Measurements from ENCODE around the gene ADCY10. TPM values are rescaled to one million over a fixed set of nuclear protein-coding genes. Genes with fewer than 3 reads are reported as not detected.
A peak's percentile ranks its signal among the peaks of the same experiment; 100 is the strongest.
"Not testable (repeated sequence)": the region's sequence is repeated elsewhere in the genome, so short reads cannot be mapped to it uniquely, and the experiment has no call there.

The ADCY10 gene
- polyA plus RNA-seq, 3 donors = 0.09 TPM; not detected in 2

DNA sequence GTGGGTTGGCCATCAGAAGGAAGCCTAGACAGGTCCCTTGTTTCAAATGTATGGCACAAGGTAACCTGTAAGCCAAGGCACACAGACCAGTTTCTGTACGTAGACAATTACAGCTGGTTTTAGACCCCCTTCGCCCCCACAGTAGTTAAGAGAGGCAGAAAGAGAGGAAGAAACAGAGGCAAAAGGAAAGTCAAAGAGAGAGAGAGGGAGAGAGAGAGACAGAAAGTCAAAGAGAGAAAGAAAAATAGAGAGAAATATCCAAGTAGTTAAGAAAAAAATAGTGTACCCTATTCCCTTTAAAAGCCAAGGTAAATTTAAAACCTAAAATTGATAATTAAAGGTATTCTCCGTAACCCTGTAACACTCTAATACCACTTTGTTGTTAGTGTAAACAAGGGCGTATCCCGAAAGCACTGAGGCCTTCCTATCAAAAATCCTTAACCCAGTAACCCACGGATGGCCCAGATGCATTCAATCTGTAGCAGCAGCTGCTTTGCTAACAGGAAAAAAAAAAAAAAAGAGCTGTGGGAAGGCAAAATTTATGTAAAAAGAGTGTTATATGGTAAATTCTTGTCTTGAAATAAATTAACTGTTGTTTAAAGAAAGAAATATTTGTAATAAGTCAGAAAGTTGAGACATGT lies 49.4 kb downstream of the ADCY10 start:
- Histone ChIP-seq H4K20me1 (ENCODE audit: insufficient read depth, low read length) (no peaks in the 10 kb centered on the region), H3K4me3 (replicated peaks in 1 of 3; ENCODE audit: low read depth in 2 of 3, low read length in 3 of 3) (no peak overlapping the region), H3K27me3 (ENCODE audit: control insufficient read depth in 2 of 2, insufficient read depth in 2 of 2, low read length in 2 of 2) (no peaks in the 10 kb centered on the region), H3K27ac (ENCODE audit: low read depth in 1 of 2, low read length in 2 of 2) (no peak overlapping the region), H3K9ac (ENCODE audit: insufficient read depth, low read length, poor library complexity, severe bottlenecking) (no peak overlapping the region), H3K4me2 (replicated peaks; ENCODE audit: extremely low read depth, low read length, poor library complexity, severe bottlenecking) (no peak overlapping the region), H3K4me1 (ENCODE audit: control insufficient read depth in 1 of 2, insufficient read depth in 2 of 2, low read length in 2 of 2) (no peaks in the 10 kb centered on the region), H3K36me3 (replicated peaks in 1 of 2; ENCODE audit: control insufficient read depth in 1 of 2, insufficient read depth in 2 of 2, low read length in 2 of 2) (no peaks in the 10 kb centered on the region), H3K9me3 (replicated peaks in 1 of 2; ENCODE audit: control insufficient read depth in 1 of 2, insufficient read depth in 1 of 2, low read length in 2 of 2) (no peaks in the 10 kb centered on the region), H3K79me2 (ENCODE audit: insufficient read depth, low read length) (no peaks in the 10 kb centered on the region), H2AFZ (ENCODE audit: insufficient read depth, low read depth, low read length, poor library complexity, severe bottlenecking) (no peak overlapping the region)
- intact Hi-C loops (cut with micrococcal nuclease) = no loop called here
- H3K4me1 Mint-ChIP-seq = no peaks in the 10 kb centered on the region
- no peak for DNase-seq
- no peaks in the 10 kb centered on the region for H3K36me3 Mint-ChIP-seq
- no CpG with 5 or more reads among the region's 6 CpGs for WGBS (ENCODE audit: insufficient coverage)
- H3K27me3 Mint-ChIP-seq (ENCODE audit: low read depth in 3 of 3) = peaks cover 0 to 3% (median under 1%) of the 10 kb centered on the region in 3 donors
- TF ChIP-seq CTCF (IDR thresholded peaks at IDR 0.05) = no peak
- no peak overlapping the region for H3K4me3 Mint-ChIP-seq
- H3K27ac Mint-ChIP-seq = peak overlapping the region in 1 of 7 donors; percentile 34
- peaks cover 0 to 6% (median 0%) of the 10 kb centered on the region in 7 donors for H3K9me3 Mint-ChIP-seq

DNA sequence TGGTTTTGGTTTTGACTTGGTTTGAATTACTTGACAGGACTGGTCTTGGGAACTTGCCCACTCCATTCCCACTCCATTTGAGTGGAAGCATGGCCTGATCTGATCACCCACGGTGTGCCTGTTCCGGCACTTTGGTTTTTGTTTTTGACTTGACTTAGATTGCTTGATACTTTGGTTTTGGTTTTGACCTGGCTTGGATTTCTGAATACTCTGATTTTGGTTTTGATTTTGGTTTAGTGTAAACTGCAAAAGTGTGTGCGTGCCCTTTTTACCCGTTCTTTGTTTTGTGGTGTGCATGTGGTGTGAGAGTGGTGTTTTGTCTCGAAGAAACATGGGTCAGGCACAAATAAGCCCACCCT lies 50.0 kb downstream of the ADCY10 start:
- intact Hi-C loops (cut with micrococcal nuclease) = no loop called here
- Histone ChIP-seq H3K9me3 (replicated peaks in 1 of 2; ENCODE audit: control insufficient read depth in 1 of 2, insufficient read depth in 1 of 2, low read length in 2 of 2) (no peaks in the 10 kb centered on the region), H3K79me2 (ENCODE audit: insufficient read depth, low read length) (no peaks in the 10 kb centered on the region), H3K4me1 (ENCODE audit: control insufficient read depth in 1 of 2, insufficient read depth in 2 of 2, low read length in 2 of 2) (no peaks in the 10 kb centered on the region), H3K9ac (ENCODE audit: insufficient read depth, low read length, poor library complexity, severe bottlenecking) (no peak overlapping the region), H3K27me3 (ENCODE audit: control insufficient read depth in 2 of 2, insufficient read depth in 2 of 2, low read length in 2 of 2) (no peaks in the 10 kb centered on the region), H3K4me2 (replicated peaks; ENCODE audit: extremely low read depth, low read length, poor library complexity, severe bottlenecking) (no peak overlapping the region), H3K36me3 (replicated peaks in 1 of 2; ENCODE audit: control insufficient read depth in 1 of 2, insufficient read depth in 2 of 2, low read length in 2 of 2) (no peaks in the 10 kb centered on the region), H3K4me3 (replicated peaks in 1 of 3; ENCODE audit: low read depth in 2 of 3, low read length in 3 of 3) (no peak overlapping the region), H4K20me1 (ENCODE audit: insufficient read depth, low read length) (no peaks in the 10 kb centered on the region), H3K27ac (ENCODE audit: low read depth in 1 of 2, low read length in 2 of 2) (no peak overlapping the region), H2AFZ (ENCODE audit: insufficient read depth, low read depth, low read length, poor library complexity, severe bottlenecking) (no peak overlapping the region)
- Mint-ChIP-seq H3K4me3 (no peak overlapping the region), H3K27ac (no peak overlapping the region), H3K4me1 (no peaks in the 10 kb centered on the region), H3K36me3 (no peaks in the 10 kb centered on the region), H3K27me3 (ENCODE audit: low read depth in 3 of 3) (peaks cover 0 to 3% (median 0%) of the 10 kb centered on the region in 3 donors), H3K9me3 (peaks cover 0 to 6% (median 0%) of the 10 kb centered on the region in 7 donors)
- WGBS (ENCODE audit: insufficient coverage) = no CpG with 5 or more reads among the region's 5 CpGs
- TF ChIP-seq CTCF (IDR thresholded peaks at IDR 0.05) = no peak
- no peak for DNase-seq

DNA sequence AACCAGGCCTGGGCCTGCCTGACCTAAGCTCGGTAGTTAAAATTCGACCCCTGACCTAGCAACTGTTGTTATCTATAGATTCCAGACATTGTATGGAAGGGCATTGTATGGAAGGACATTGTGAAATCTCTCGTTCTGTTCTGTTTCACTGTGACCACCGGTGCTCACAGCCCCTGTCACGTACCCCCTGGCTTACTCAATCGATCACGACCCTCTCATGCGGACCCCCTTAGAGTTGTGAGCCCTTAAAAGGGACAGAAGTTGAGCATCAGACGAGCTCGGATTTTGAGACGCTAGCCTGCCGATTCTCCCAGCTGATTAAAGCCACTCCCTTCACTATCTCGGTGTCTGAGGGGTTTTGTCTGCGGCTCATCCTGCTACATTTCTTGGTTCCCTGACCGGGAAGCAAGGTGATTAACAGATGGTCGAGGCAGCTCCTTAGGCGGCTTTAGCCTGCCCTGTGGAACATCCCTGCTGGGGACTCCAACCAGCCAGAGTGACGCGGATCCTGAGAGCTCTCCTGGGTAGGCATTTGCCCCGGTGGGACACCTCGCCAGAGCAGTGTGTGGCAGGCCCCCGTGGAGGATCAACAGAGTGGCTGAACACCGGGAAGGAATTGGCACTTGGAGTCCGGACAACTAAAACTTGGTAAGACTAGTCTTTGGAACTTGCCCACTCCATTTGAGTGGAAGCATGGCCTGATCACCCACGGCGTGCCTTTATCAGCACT lies 50.6 kb downstream of the ADCY10 start:
- H3K9me3 ChIP-seq (replicated peaks in 1 of 2; ENCODE audit: control insufficient read depth in 1 of 2, insufficient read depth in 1 of 2, low read length in 2 of 2); H3K27ac Mint-ChIP-seq; H3K9ac ChIP-seq (ENCODE audit: insufficient read depth, low read length, poor library complexity, severe bottlenecking); H2AFZ ChIP-seq (ENCODE audit: insufficient read depth, low read depth, low read length, poor library complexity, severe bottlenecking); H3K4me3 ChIP-seq (replicated peaks in 1 of 3; ENCODE audit: low read depth in 2 of 3, low read length in 3 of 3); H3K4me3 Mint-ChIP-seq; H3K79me2 ChIP-seq (ENCODE audit: insufficient read depth, low read length); DNase-seq; intact Hi-C loops (cut with micrococcal nuclease); H4K20me1 ChIP-seq (ENCODE audit: insufficient read depth, low read length); H3K4me1 Mint-ChIP-seq; H3K4me2 ChIP-seq (replicated peaks; ENCODE audit: extremely low read depth, low read length, poor library complexity, severe bottlenecking); H3K27ac ChIP-seq (ENCODE audit: low read depth in 1 of 2, low read length in 2 of 2); H3K9me3 Mint-ChIP-seq; H3K4me1 ChIP-seq (ENCODE audit: control insufficient read depth in 1 of 2, insufficient read depth in 2 of 2, low read length in 2 of 2); H3K36me3 Mint-ChIP-seq; H3K27me3 ChIP-seq (ENCODE audit: control insufficient read depth in 2 of 2, insufficient read depth in 2 of 2, low read length in 2 of 2); H3K27me3 Mint-ChIP-seq (ENCODE audit: low read depth in 3 of 3); H3K36me3 ChIP-seq (replicated peaks in 1 of 2; ENCODE audit: control insufficient read depth in 1 of 2, insufficient read depth in 2 of 2, low read length in 2 of 2): not testable (repeated sequence)
- 97% methylated on average over 12 of the region's 26 CpGs for WGBS (ENCODE audit: insufficient coverage)

Data from CD14-positive monocyte (primary cell).